ENCODE results near the gene TSR3.

Gene TSR3

GRCh38 chr16:1322407-1322806, 29.3 kb downstream of the TSR3 start:
- DNase-seq: no peak

- no peak for DNase-seq
Observed at GRCh38 chr16:1320658-1321240, 30.9 kb downstream of the TSR3 start.

- no peak for DNase-seq
Observed at GRCh38 chr16:1320097-1320496, 31.6 kb downstream of the TSR3 start.

DNA sequence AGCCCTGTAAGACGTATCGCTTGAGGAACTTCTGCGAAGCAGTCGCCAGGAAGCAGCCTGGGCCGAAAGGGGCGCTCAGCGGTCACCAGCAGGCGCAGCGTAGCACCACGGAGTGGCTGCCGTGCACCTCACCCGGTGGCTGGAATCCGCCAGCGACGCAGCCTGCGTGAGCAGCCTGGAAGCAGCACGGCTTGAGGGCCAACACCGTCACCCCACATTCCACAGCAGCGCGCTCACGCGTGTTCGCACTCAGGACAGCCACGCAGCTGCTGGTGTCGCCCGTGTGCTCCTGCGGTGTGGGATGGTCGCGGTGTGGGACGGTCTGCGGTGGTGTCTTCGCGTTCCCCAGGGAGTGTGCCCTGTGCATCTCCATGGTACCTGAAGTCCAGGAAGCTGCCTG, 32.6 kb downstream of the TSR3 start:
- no peak for DNase-seq

DNA sequence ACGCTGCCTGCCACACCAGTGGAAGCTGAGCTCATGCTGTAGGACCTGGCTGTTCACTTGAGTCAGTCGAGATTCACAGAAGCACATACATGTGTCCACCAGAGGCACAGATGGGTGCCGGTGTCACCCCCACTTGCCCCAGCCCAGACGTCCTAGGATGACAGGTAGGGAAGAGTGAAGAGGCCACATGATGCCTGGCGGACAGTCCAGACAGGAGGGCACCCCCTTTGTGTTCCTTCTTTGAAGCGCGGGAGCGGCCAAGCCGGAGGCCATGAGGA, 33.5 kb downstream of the TSR3 start:
- no peak for DNase-seq

GRCh38 chr16:1317479-1318267, 34.0 kb downstream of the TSR3 start:
- no peak for DNase-seq

DNA sequence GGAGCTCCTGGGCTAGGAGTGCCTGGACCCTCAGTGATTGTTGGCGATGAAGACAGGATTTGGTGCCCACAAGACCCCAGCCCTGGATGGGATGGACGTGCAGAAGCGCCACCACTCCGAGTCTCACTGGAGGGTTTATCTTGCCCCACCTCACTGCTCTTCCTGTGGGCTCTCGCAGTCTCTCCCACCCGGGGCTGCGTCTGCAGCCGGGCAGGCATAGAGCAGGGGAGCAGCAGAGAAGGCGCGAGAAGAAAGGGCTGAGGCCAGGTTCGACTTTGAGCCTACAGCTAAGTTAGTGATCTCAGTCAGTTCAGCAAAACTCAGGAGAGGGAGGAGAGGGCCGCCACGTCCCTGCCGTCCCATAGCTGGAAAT, 35.7 kb downstream of the TSR3 start:
- no peak for DNase-seq

DNA sequence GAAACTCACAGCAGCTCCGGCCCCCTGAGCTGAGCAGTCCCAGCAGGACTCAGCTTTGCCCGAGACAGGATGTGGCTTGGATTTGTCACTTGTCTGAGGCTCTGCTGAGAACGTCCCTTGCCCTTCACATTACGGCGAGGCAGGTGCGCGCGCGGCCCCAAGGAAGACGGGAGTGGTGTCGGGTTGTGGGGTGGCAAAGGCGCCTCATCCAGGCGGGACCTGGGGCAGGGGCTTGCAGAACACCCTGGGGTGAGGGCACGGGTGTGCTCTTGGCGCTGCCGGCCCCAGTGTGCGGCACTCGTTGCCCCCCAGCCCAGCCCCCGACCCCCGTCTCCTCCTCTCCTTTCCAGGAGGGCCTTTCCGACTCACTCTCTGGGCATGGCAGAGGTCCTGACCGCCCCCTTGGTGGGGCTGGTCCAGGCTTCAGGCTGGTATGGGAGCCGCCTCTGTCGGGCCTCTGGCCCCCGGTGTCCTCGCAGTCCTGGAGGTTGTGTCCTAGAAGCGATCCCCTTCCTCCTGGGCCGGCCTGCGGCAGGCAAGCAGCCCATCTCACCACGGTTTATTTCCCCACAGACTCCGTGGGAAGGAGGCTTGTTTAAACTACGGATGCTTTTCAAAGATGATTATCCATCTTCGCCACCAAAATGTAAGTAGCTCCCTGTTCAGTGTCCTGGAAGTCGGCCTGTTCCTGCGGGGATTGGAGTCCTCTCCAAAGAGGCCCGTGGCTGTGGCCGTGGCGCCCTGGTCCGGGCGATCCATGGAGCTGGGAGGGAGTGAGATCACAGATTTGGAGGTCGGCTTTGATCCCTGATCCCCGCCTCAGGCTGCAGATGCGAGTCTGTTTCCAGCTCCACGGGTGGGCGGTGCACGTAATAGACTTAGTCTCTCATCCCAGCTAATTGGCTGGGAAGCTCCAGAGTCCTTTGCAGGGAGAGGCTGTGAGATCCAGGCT, 36.3 kb downstream of the TSR3 start:
- no peak for DNase-seq

DNA sequence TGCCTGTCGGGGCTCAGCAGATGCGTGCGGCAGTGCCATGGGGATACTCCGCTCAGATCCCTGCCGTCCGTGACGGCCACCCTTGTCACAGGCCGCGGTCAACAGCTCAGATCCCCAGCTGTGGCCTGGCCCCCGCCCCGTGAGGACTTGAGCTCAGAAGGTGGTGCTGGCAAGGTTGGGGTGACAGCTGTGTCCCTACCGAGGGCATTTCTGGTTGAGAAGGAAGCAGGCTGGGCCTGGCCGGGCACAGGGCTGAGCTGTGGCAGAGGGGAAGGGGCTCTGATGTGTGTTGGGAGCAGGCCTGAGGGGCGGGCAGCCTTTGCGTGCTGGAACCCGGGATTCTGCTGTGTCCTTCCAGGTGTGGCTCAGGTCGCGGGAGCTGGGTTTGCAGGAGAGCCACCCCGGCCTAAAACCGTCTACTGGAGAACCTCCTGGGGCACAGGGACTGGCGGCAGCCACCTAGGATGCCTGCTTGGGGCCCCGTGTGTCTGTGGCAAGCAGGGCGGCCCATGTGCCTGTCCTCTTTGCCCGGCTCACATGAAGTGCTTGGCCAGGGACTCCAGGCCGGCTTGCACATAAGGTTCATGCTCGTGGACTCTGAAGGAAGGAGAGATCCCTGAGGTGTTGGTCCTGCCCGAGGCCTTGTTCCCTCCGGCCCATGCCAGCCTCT, 37.1 kb downstream of the TSR3 start:
- no peak for DNase-seq

DNA sequence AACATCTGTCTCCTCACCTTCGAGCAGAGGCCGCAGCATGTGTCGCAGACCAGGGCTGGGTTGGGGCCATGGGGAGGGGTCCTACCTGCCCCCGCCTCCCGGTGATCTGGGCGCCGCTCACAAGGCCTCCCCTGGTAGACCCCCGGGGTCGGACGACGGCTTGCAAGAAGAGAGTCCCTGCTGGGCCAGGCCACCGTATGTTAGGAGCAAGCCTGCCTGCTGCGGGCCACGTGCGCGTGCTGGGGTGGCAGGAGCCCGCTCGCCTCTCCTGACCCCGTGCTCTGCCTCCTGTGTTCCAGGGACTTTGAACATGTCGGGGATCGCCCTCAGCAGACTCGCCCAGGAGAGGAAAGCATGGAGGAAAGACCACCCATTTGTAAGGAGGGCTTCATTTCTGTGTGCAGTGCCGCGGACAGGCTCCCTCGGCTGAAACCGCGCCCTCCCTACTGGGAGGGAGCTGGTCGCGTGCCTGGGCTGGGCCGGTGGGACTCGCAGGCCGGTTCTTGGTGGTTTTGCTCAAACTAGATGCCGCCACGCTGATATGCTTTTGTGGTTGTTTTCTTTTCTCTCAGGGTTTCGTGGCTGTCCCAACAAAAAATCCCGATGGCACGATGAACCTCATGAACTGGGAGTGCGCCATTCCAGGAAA, 37.8 kb downstream of the TSR3 start:
- DNase-seq: no peak

DNA sequence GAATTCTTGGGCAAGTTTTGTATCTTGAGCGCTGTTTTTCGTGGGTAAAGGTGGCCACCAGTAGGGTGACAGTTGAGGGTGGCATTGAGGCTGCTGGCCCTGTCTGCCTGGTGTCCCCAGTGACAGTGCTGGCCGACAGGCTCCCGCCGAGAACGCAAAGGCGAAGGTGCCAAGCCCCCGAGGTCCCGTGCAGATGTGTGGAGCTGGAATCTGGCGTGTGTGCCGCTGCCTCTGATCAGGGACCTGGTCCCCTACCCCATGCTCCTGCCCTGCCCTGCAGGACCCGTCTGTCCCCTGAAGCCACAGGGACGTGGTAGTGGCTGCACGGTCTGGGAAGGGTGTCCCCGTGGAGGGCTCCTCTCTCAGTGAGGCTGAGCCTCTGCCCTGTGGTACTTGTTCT, 38.8 kb downstream of the TSR3 start:
- no peak for DNase-seq

- DNase-seq: no peak
Observed at GRCh38 chr16:1312467-1312816, 39.2 kb downstream of the TSR3 start.

GRCh38 chr16:1311738-1312466, 39.8 kb downstream of the TSR3 start:
- peak; percentile 49 for DNase-seq

DNA sequence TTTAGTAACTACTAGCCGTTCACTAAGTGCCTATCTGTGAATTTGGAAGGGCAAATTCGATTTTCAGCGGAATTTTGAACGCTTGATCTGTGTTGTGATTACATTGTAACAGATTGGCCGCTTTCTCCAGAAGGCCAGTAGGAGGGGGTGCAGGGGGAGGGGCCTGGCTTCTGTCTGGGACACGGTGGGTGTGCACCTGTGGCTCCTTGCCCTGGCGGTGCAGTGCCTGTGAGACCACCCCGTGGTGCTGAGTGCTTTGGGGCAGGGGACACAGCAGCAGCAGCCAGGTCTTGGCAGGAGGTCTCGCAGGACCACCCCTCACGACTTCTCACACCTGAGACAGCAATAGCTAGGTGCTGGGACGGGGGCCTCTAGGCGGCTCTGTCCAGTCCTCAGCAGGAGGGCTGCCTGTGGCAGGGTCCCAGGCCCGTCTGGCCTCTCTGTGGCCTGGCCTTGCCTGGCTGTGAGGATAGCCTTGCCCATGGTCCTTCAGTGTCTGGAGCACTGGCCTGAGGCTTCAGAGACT, 40.4 kb downstream of the TSR3 start:
- DNase-seq: no peak

DNA sequence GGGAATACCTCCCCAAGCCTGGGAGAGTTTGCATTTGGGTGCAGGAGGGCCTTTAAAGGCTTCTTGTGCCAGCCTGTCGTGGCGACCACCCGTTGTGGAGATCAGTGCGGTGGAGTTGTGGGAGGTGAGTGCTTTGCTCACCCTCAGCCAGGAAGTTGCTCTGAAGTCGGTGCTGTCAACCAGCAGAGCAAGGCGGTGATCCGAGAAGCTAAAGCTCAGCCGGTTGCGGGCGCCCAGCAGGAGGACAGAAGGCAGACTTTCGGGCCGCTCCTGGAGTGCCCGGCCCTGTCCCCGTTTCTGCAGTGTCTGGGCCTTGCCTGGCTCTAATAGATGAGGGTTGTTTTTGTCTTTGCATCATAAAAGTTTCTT, 40.9 kb downstream of the TSR3 start:
- DNase-seq: peak; percentile 24

DNA sequence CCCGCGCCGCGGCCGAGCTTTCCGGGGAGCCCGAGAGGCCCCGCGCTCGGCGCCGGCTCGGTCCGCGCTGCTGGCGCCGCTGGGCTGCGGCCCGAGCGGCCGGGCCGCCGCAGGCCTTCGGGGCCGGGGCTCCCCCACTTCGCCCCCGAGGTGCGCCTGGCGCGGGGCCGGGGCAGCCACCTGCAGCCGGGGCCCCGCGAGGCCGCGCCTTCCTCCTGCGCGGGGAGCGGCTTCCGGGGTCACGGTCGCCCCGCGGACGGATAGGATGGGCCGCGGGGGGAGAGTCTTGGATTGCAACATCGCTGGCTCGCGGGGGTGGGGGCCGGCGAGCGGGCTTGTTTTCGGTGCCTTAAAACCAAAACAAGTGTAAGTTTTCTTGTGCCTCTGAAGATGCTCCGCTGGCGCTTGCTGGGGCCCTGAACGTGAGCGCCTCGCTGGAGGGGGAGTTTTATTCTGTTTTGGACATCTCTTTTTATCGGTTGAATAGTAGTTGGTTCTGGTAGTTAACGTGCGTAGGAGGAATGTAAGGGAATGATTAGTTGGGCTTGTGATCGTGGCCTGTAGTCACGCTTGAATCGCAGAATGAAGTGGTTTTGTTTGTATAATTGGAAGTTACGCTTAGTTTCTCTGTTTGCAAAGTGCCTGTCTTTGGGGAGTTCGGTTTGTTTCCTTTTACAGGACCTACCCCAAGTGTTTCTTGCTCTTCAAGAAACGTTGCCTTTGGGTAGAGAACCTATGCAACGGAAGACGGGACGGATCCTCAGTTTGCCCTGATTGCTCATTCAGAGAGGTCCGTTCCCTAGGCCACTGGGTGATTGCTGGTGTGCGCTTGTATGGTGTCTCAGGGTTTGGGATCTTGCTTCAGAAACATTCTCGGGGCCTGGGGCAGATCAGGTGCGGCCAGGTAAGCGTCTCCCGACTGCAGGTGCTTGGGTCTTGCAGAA, 41.5 kb downstream of the TSR3 start:
- DNase-seq: peak; percentile 78

DNA sequence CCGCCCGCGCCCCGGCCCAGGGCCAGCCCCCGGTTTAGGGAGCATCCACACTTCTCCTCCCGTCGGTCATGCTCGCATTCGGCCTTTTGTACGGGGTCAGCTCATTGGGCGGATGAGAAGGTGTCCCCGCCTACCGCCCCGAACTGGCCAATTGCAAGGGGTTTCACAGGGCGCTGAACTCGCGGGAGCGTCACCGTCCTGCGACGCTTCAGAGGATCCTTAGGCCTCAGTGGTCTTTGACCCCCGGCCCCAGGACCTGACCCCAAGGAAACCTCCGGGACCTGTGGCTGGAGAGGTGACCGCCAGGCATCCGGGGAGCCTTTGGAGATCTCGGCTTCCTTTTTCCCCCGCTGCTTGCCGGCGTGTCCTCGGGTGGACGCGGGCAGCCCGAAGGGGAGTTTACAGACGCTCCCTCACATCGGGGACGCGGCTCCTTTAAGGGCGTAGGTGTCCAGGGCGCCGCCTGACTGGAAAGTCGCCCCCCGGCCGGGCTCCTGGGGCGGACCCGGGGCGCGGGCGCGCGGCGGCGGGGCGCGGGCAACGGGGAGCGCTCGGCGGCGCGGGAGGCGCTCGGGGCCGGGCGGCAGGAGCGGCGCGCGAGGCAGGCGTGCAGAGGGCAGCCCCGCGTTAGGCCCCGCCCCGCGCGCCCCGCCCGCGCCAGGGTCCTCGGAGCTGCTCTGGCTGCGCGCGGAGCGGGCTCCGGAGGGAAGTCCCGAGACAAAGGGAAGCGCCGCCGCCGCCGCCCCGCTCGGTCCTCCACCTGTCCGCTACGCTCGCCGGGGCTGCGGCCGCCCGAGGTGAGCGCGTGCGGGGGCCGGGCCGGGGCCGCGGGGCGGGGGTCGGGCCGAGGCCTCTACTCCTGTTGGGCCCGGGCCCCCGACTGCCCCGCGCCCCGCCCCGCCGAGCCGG, 42.4 kb downstream of the TSR3 start, which contains the start of gene UBE2I:
TSS of gene UBE2I (plus strand) at position 660 of the 909 bp plus-strand sequence. CDS start 4,395 bp downstream, outside the sequence.
- DNase-seq: peak; percentile 98

DNA sequence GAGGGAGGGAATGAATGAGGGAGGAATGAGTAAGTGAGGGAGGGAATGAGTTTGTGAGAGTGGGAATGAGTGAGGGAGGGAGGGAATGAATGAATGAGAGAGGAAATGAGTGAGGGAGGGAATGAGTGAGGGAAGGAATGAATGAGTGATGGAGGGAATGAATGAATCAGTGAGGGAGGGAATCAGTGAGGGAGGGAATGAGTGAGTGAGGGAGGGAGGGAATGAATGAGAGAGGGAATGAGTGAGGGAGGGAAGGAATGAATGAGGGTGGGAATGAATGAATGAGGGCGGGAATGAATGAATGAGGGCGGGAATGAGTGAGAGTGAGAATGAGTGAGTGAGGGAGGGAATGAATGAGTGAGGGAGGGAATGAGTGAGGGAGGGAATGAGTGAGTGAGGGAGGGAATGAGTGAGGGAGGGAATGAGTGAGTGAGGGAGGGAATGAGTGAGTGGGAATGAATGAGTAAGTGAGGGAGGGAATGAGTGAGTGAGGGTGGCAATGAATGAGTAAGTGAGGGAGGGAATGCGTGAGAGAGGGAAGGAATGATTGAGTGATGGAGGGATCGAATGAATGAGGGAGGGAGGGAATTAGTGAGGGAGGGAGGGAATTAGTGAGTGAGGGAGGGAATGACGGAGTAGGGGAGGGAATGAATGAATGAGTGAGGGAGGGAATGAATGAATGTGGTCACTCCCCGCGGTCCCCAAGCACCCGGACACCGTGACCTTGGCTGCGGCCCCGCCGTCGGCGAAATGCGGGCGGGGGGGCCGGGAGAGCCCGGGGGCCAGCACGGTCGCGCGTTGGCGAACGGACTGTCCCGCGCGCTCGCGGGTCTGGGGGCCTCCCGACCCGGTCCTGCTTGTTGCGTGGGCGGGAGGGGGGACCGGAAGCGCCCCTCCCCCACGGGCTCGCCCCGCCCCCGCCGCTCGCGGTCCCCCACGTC, 43.4 kb downstream of the TSR3 start:
- no peak for DNase-seq
